ENCODE data around the gene ADARB1. TPM values are rescaled to one million over a fixed set of nuclear protein-coding genes. Genes with fewer than 3 reads are reported as not detected.
A peak's percentile ranks its signal among the peaks of the same experiment; 100 is the strongest.
"Not testable (repeated sequence)": the region's sequence is repeated elsewhere in the genome, so short reads cannot be mapped to it uniquely, and the experiment has no call there.

ADARB1 gene
- total RNA-seq, 1 experiment from 2014 or later, result 29.6 TPM

- no peak for DNase-seq (ENCODE audit: low read depth)
Measured at GRCh38 chr21:45114475-45114874, 40.1 kb downstream of the ADARB1 start.

GRCh38 chr21:45115141-45115540, 40.8 kb downstream of the ADARB1 start:
- no peak for DNase-seq (ENCODE audit: low read depth)

DNA sequence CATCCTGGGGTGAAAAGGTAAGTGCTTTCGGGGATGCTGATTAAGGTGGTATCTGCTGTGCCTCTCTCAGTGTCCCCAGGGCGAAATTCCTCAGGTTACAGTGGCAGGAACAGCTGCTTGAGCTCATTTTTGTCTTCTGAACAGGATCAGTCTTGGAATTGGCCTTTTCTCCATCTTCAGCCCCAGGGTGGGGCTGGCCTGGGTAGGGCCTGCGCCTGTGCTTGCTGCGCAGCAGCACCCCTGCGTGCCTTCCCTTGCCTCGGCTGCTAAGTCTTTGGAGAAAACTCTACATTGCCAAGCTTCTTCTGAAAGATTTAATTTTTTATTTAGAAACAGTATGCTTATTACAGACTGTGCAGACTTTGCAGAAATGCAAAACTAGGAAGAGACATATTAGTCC, 41.7 kb downstream of the ADARB1 start:
- no peak for DNase-seq (ENCODE audit: low read depth)

- no peak for DNase-seq (ENCODE audit: low read depth)
Measured at GRCh38 chr21:45117314-45117713, 42.9 kb downstream of the ADARB1 start.

- DNase-seq (ENCODE audit: low read depth), result no peak
Measured at GRCh38 chr21:45118099-45118498, 43.7 kb downstream of the ADARB1 start.

GRCh38 chr21:45119812-45120211, 45.4 kb downstream of the ADARB1 start:
- no peak for DNase-seq (ENCODE audit: low read depth)

DNA sequence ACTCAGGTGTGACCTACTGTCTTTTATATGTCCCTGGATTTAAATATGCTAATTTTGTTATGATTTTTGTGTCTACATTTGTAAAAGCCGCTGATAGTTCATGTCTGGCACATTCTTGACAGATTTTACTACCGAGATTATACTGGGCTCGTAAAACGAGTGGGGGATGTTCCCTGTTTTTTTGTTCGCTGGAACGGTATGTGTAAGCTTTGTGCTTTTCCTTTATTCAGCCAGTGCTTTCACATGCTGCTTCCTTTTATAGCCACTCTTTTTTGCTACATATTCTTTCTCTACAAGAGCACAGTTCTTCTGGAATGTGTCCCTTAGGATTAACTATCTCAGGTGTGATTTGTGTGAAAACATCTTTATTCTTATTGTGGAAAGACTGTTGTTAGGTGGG, 46.6 kb downstream of the ADARB1 start:
- DNase-seq (ENCODE audit: low read depth), result no peak

DNA sequence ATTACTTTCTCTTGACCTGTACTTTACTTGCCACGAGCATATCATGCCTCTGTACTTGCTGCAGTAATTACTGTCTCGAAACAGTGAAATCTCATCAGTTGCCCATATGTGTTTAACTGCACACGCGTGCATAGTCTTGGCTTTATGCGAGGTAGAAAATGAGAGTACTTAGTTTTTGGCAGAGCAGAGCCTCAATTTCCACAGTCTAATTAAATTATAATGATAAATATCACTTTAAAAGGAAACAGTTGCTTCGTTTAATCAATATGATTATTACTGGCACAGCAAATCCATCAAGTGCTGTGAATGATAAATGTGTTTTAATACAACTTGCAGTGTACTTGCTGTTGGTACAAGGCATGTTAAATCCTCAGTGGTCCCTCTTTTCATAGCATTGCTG, 47.6 kb downstream of the ADARB1 start:
- no peak for DNase-seq (ENCODE audit: low read depth)

- no peak for DNase-seq (ENCODE audit: low read depth)
Measured at GRCh38 chr21:45122432-45123132, 48.2 kb downstream of the ADARB1 start.

GRCh38 chr21:45123440-45123839, 49.1 kb downstream of the ADARB1 start:
- no peak for DNase-seq (ENCODE audit: low read depth)

DNA sequence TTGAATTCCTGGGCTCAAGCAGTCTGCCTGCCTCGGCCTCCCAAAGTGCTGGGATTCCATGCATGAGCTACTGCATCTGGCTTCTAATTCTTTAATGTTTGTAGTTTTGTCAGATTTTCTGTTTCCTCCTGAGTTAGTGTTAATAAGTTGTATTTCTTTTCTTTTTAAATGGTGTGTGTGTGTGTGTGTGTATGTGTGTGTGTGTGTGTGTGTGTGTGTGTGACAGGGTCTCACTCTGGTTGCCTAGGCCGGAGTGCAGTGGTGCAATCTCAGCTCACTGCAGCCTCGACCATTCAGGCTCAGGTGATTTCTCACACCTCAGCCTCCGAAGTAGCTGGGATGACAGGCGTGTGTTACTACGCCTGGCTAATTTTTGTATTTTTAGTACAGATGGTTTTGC, 50.2 kb downstream of the ADARB1 start:
- no peak for DNase-seq (ENCODE audit: low read depth)

- no peak for DNase-seq (ENCODE audit: low read depth)
Measured at GRCh38 chr21:45125357-45125756, 51.0 kb downstream of the ADARB1 start.

- DNase-seq (ENCODE audit: low read depth), result peak; percentile 86
Measured at GRCh38 chr21:45126204-45126626, 51.8 kb downstream of the ADARB1 start.

- no peak for DNase-seq (ENCODE audit: low read depth)
Measured at GRCh38 chr21:45126983-45127382, 52.6 kb downstream of the ADARB1 start.

GRCh38 chr21:45127937-45128336, 53.6 kb downstream of the ADARB1 start:
- no peak for DNase-seq (ENCODE audit: low read depth)

DNA sequence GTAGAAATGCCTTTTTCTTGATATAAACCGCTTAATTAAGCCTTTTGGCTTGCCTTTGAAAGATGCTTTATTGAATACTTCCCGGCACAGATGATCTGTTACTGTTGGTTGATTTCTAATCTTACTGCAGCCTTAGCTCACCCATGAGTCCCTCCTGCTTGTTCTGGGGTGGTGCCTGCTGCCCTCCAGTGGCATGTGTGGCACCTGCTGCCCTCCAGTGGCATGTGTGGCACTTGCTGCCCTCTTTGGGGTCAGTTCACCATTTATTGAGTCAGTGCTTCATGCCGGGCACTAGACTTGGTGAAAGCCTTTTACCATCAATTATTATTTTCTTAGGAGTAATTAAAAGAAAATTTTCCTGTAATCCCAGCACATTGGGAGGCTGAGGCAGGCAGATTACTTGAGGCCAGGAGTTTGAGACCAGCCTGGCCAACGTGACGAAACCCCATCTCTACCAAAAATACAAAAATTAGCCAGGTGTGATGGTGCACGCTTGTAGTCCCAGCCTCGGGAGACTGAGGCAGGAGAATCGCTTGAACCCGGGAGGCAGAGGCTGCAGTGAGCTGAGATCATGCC, 54.3 kb downstream of the ADARB1 start:
- peak; percentile 78 for DNase-seq (ENCODE audit: low read depth)

- DNase-seq (ENCODE audit: low read depth), result peak; percentile 75
Measured at GRCh38 chr21:45129189-45129923, 55.0 kb downstream of the ADARB1 start.

GRCh38 chr21:45130324-45130774, 56.0 kb downstream of the ADARB1 start:
- DNase-seq (ENCODE audit: low read depth), result peak; percentile 78

- no peak for DNase-seq (ENCODE audit: low read depth)
Measured at GRCh38 chr21:45131537-45131999, 57.2 kb downstream of the ADARB1 start.

- no peak for DNase-seq (ENCODE audit: low read depth)
Measured at GRCh38 chr21:45132841-45133573, 58.6 kb downstream of the ADARB1 start.

DNA sequence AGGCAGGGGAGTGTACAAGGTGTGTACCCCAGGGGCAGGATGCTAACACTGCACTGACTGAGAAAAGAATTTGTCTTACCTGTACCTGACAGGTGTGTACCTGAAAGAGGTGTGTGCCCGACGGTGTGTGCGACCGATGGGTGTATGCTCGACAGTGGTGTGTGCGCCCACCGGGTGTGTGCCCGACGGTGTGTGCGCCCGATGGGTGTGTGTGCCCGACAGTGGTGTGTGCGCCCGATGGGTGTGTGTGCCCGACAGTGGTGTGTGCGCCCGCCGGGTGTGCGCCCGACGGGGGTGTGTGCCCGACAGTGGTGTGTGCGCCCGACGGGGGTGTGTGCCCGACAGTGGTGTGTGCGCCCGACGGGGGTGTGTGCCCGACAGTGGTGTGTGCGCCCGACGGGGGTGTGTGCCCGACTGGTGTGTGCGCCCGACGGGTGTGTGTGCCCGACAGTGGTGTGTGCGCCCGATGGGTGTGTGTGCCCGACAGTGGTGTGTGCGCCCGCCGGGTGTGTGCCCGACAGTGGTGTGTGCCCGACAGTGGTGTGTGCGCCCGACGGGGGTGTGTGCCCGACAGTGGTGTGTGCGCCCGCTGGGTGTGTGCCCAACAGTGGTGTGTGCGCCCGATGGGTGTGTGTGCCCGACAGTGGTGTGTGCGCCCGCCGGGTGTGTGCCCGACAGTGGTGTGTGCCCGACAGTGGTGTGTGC, 59.3 kb downstream of the ADARB1 start:
- DNase-seq (ENCODE audit: low read depth), result not testable (repeated sequence)
